Adrenal gland (tissue), 12 donors: ENCODE data around the gene DSCAML1. TPM values are rescaled to one million over a fixed set of nuclear protein-coding genes. Genes with fewer than 3 reads are reported as not detected.

Experiments
- DNase-seq, 7 donors: peaks; one replicate each; pipeline ENCODE4 v3.0.0-alpha.2; 2019 to 2020
- H3K27ac ChIP-seq, 5 donors: fragments of 200-600 bp; sonication (generic) in 4 of 5; 1 replicate in 3 of 5; 2 replicates in 2 of 5; pipeline versions ENCODE4 v1.5.1 to v1.8.0; 2016 to 2020; ENCODE audit warnings: mild to moderate bottlenecking in 1 of 5
- H3K27me3 ChIP-seq: fragments of 200-600 bp; 2 replicates; pipeline ENCODE4 v1.8.0; 2021
- H3K36me3 ChIP-seq, 2 donors: fragments of 200-600 bp; replicated peaks in 1 of 2; 1 replicate in 1 of 2; 2 replicates in 1 of 2; pipeline versions ENCODE4 v1.5.1 to v1.8.0; 2018 to 2022
- H3K4me1 ChIP-seq, 2 donors: fragments of 200-600 bp; replicated peaks in 1 of 2; 1 replicate in 1 of 2; 2 replicates in 1 of 2; pipeline versions ENCODE4 v1.5.1 to v1.8.0; 2018 to 2021
- H3K4me3 ChIP-seq, 4 donors: fragments of 200-600 bp; sonication (generic) in 3 of 4; one replicate each; pipeline ENCODE4 v1.5.1; 2016 to 2018
- H3K9me3 ChIP-seq, 3 donors: fragments of 200-600 bp; sonication (generic) in 1 of 3; replicated peaks in 1 of 3; 1 replicate in 2 of 3; 2 replicates in 1 of 3; pipeline versions ENCODE4 v1.5.1 to v1.8.0; 2016 to 2021
- CTCF ChIP-seq, 6 experiments: fragments of 450-650 bp in 4 of 6; fragments of 200-600 bp in 2 of 6; sonication (generic) in 1 of 6; IDR thresholded peaks; 1 replicate in 5 of 6; 2 replicates in 1 of 6; pipeline versions ENCODE4 v1.5.1 to v1.8.0; 2016 to 2021; ENCODE audit warnings: antibody characterized with exemption in 6 of 6, mild to moderate bottlenecking in 2 of 6, moderate library complexity in 1 of 6
- POLR2A ChIP-seq, 2 donors: fragments of 450-650 bp; IDR thresholded peaks; one replicate each; pipeline ENCODE4 v1.6.1; 2017; ENCODE audit warnings: antibody characterized with exemption in 2 of 2, mild to moderate bottlenecking in 2 of 2, moderate library complexity in 1 of 2
- WGBS, 4 donors: extraction: QIAGEN DNeasy Blood & Tissue Kit in 2 of 4; methylation state at CpG; one replicate each; pipeline versions ENCODE4 v1.1.5 to v1.1.7; 2013 to 2017; 5-methylcytosine and 5-hydroxymethylcytosine counted together
- intact Hi-C, 2 donors: fragments of 100-400 bp; cut with DNase I; formaldehyde crosslinking; loops; one replicate each; pipeline versions ENCODE4 v1.14.1 to v1.15.0; 2022 to 2023
- polyA plus RNA-seq, 3 donors: library from polyadenylated mRNA; stranded (reverse); fragments of 200-250 nt in 2 of 3; fragments of 350-450 nt in 1 of 3; fragmentation: Illumina TruSeq in 1 of 3; extraction: RNeasy Lipid Tissue Mini Kit (QIAGEN cat#74804) in 1 of 3; gene quantifications; one replicate each; pipeline ENCODE4 v1.2.3, GENCODE V29; 2013 to 2014
- total RNA-seq, 9 donors: library from RNA; depleted of rRNA in 4 of 9; stranded (reverse); fragments of >200 nt in 4 of 9; fragments of 120-200 nt in 1 of 9; fragmentation: NEBNext Ultra II Directional in 1 of 9; extraction: Animal tissue kit (Norgen Biotek cat#: 25700) in 1 of 9; gene quantifications; one replicate each; pipeline versions ENCODE4 v1.1.0 to v1.2.4, GENCODE V29; 2013 to 2023
- donor health status: healthy with polysubstance abuse.
- donor health status: Bipolar disorder and iron deficiency.
- donor health status: DM: yes; HTN: yes; CAD: no.
- donor health status: DM: no; HTN: no; CAD: no.
- donor health status: DM: no; HTN: no; CAD: no.
- donor health status: DM: yes; HTN: yes; CAD: no.

DSCAML1 gene
- total and polyA plus RNA-seq, 12 donors: 0.09 to 1.9 (median 0.55) TPM; not detected in 1

- H3K4me1 ChIP-seq: peaks cover 38 to 43% of the 10 kb centered on the region in 2 donors
- 14 to 28% (median 22%) methylated on average over 14 to 19 of the region's 19 CpGs for WGBS, 4 donors
- H3K9me3 ChIP-seq: no peaks in the 10 kb centered on the region
- no peaks in the 10 kb centered on the region for H3K36me3 ChIP-seq
- DNase-seq: peak; percentile 89 to 97 (median 89)
- intact Hi-C loops: loop anchor here in 1 of 2 donors (5.0 kb wide), 1 partner anchor 385 kb away; no protein-coding TSS in a partner anchor
- peak overlapping the region in 4 of 5 donors; percentile 84 to 93 (median 89) for H3K27ac ChIP-seq
- peak; percentile 99 to 100 (median 100) for TF ChIP-seq CTCF (IDR thresholded peaks at IDR 0.05)
- TF ChIP-seq POLR2A (IDR thresholded peaks at IDR 0.05): no peak
- no peak overlapping the region for H3K4me3 ChIP-seq
- H3K27me3 ChIP-seq: no peaks in the 10 kb centered on the region
Observed at GRCh38 chr11:117817368-117818040, 20.5 kb upstream of the DSCAML1 start.

GRCh38 chr11:117816846-117817367, 19.9 kb upstream of the DSCAML1 start:
- no peak overlapping the region for H3K4me3 ChIP-seq
- 81 to 100% (median 89%) methylated on average over 1 to 5 of the region's 5 CpGs for whole genome bisulfite sequencing, 4 donors
- no peaks in the 10 kb centered on the region for H3K27me3 ChIP-seq
- DNase-seq: peak in 3 of 7 donors; percentile 27 to 49 (median 46)
- H3K36me3 ChIP-seq: no peaks in the 10 kb centered on the region
- TF ChIP-seq CTCF (IDR thresholded peaks at IDR 0.05) (no peak), POLR2A (IDR thresholded peaks at IDR 0.05) (no peak)
- H3K9me3 ChIP-seq: no peaks in the 10 kb centered on the region
- H3K27ac ChIP-seq: peak overlapping the region; percentile 47 to 93 (median 87)
- H3K4me1 ChIP-seq: peaks cover 38 to 43% of the 10 kb centered on the region in 2 donors
- intact Hi-C loops: loop anchor here in 1 of 2 donors (5.0 kb wide), 1 partner anchor 385 kb away; no protein-coding TSS in a partner anchor

GRCh38 chr11:117816151-117816741, 19.2 kb upstream of the DSCAML1 start:
- Histone ChIP-seq H3K4me1 (peaks cover 38 to 43% of the 10 kb centered on the region in 2 donors), H3K27ac (peak overlapping the region; percentile 84 to 93 (median 87)), H3K4me3 (no peak overlapping the region), H3K27me3 (no peaks in the 10 kb centered on the region), H3K36me3 (no peaks in the 10 kb centered on the region), H3K9me3 (no peaks in the 10 kb centered on the region)
- 34 to 64% (median 45%) methylated on average over 9 to 20 of the region's 20 CpGs for WGBS, 4 donors
- peak; percentile 90 to 98 (median 97) for DNase-seq
- intact Hi-C loops: loop anchor here in 1 of 2 donors (5.0 kb wide), 1 partner anchor 384 kb away; no protein-coding TSS in a partner anchor
- peak in 3 of 6 experiments; percentile 9 to 30 (median 23) for TF ChIP-seq CTCF (IDR thresholded peaks at IDR 0.05)
- peak in 1 of 2 donors; percentile 69 for TF ChIP-seq POLR2A (IDR thresholded peaks at IDR 0.05)

- no peaks in the 10 kb centered on the region for H3K27me3 ChIP-seq
- DNase-seq: peak in 6 of 7 donors; percentile 61 to 80 (median 72)
- no peaks in the 10 kb centered on the region for H3K9me3 ChIP-seq
- H3K4me1 ChIP-seq: peaks cover 38 to 43% of the 10 kb centered on the region in 2 donors
- H3K36me3 ChIP-seq: no peaks in the 10 kb centered on the region
- no peak overlapping the region for H3K4me3 ChIP-seq
- H3K27ac ChIP-seq: peak overlapping the region; percentile 84 to 93 (median 87)
- 25 to 41% (median 36%) methylated on average over 2 to 7 of the region's 7 CpGs for WGBS, 4 donors
- intact Hi-C loops: loop anchor here in 1 of 2 donors (5.0 kb wide), 1 partner anchor 383 kb away; no protein-coding TSS in a partner anchor
- TF ChIP-seq POLR2A (IDR thresholded peaks at IDR 0.05) (no peak), CTCF (IDR thresholded peaks at IDR 0.05) (no peak)
Observed at GRCh38 chr11:117815262-117815803, 18.3 kb upstream of the DSCAML1 start.
